Nephron progenitor cell (in vitro differentiated cells): ENCODE results near the gene TBCD.

ENCODE experiments used
- DNase-seq: peaks from one replicate; pipeline ENCODE4 v3.0.0; 2021
- H3K27ac Mint-ChIP-seq: 2 replicates; pipeline ENCODE4 v1.8.0; 2021; ENCODE audit warnings: mild to moderate bottlenecking, moderate library complexity, mixed read lengths
- H3K27me3 Mint-ChIP-seq: 2 replicates; pipeline ENCODE4 v1.8.0; 2021; ENCODE audit warnings: mild to moderate bottlenecking, low read depth, mixed read lengths; ENCODE audit not compliant: poor library complexity
- H3K36me3 Mint-ChIP-seq: 2 replicates; pipeline ENCODE4 v1.8.0; 2021; ENCODE audit warnings: low read depth, mixed read lengths
- H3K4me1 Mint-ChIP-seq: 2 replicates; pipeline ENCODE4 v1.8.0; 2021; ENCODE audit warnings: mixed read lengths
- H3K4me3 Mint-ChIP-seq: 2 replicates; pipeline ENCODE4 v1.8.0; 2021; ENCODE audit warnings: mild to moderate bottlenecking, moderate library complexity, mixed read lengths
- H3K9me3 Mint-ChIP-seq: 2 replicates; pipeline ENCODE4 v1.8.0; 2021; ENCODE audit warnings: mild to moderate bottlenecking, moderate library complexity, mixed read lengths
- TF ChIP-seq, protein P1 (sequence below): fragments of 200-600 bp; sonication (generic); IDR thresholded peaks from 2 replicates; pipeline ENCODE4 v1.5.0; 2021; ENCODE audit warnings: antibody characterized with exemption

Gene TBCD

DNA sequence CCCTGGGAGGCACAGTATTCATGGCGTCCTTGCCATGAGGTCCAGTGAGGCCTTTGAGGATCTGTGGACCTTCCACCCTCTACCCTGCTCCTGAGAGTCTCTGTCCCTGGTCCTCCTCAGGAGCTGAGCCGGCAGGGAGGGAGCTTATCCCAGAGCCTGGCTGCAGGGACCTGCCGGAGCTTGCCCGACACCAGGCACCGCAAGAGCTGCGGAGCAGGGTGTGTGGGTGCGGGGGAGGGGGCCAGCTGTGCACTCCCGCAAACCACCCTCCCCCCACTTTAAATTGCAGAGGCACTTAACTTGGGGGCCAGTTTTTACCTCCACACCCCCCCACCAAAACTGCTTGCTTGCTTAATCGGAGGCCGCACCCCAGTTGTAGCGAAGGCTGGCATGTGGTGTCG is 88.6 kb downstream of the TBCD start:
- TF ChIP-seq, protein P1, sequence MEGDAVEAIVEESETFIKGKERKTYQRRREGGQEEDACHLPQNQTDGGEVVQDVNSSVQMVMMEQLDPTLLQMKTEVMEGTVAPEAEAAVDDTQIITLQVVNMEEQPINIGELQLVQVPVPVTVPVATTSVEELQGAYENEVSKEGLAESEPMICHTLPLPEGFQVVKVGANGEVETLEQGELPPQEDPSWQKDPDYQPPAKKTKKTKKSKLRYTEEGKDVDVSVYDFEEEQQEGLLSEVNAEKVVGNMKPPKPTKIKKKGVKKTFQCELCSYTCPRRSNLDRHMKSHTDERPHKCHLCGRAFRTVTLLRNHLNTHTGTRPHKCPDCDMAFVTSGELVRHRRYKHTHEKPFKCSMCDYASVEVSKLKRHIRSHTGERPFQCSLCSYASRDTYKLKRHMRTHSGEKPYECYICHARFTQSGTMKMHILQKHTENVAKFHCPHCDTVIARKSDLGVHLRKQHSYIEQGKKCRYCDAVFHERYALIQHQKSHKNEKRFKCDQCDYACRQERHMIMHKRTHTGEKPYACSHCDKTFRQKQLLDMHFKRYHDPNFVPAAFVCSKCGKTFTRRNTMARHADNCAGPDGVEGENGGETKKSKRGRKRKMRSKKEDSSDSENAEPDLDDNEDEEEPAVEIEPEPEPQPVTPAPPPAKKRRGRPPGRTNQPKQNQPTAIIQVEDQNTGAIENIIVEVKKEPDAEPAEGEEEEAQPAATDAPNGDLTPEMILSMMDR, result no peak
- Mint-ChIP-seq H3K27ac (no peak overlapping the region), H3K9me3 (no peaks in the 10 kb centered on the region), H3K36me3 (peaks cover 11% of the 10 kb centered on the region), H3K4me1 (peaks cover 80% of the 10 kb centered on the region), H3K4me3 (no peak overlapping the region), H3K27me3 (peaks cover 6% of the 10 kb centered on the region)
- DNase-seq, result no peak

DNA sequence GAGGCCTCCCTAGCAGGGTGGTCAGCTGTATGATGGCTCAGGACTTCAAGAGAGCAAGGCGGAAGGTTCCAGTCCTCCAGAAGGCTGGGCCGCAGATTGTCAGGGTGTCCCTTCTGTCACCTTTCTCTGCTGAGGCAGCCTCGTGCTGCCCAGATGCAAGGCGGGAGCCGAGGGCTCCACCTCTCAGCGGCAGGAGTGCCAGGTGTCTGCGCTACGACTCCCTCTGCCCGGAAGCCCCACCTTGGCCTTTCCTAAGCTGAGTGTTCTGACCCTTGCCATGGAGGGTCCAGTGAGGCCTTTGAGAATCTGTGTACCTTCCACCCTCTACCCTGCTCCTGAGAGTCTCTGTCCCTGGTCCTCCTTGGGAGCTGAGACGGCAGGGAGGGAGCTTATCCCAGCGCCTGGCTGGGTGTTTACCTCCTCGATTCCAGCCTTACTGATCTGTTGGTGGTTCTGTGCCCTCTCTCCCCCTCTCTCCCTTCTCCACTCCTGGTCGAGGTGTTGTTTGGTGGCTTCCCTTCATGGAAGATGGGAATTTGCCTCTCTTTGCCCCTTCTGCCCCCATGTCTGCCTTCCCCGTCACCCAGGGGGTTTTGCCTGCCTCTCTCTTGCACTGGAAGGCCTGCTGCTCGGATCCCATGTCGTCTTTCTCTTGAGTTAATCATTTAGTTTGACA is 90.2 kb downstream of the TBCD start:
- peaks cover 74% of the 10 kb centered on the region for H3K4me1 Mint-ChIP-seq
- peaks cover 6% of the 10 kb centered on the region for H3K36me3 Mint-ChIP-seq
- H3K4me3 Mint-ChIP-seq, result no peak overlapping the region
- no peak for DNase-seq
- H3K9me3 Mint-ChIP-seq, result no peaks in the 10 kb centered on the region
- peaks cover 3% of the 10 kb centered on the region for H3K27me3 Mint-ChIP-seq
- TF ChIP-seq, protein P1, result no peak
- peak overlapping the region; percentile 98 for H3K27ac Mint-ChIP-seq

DNA sequence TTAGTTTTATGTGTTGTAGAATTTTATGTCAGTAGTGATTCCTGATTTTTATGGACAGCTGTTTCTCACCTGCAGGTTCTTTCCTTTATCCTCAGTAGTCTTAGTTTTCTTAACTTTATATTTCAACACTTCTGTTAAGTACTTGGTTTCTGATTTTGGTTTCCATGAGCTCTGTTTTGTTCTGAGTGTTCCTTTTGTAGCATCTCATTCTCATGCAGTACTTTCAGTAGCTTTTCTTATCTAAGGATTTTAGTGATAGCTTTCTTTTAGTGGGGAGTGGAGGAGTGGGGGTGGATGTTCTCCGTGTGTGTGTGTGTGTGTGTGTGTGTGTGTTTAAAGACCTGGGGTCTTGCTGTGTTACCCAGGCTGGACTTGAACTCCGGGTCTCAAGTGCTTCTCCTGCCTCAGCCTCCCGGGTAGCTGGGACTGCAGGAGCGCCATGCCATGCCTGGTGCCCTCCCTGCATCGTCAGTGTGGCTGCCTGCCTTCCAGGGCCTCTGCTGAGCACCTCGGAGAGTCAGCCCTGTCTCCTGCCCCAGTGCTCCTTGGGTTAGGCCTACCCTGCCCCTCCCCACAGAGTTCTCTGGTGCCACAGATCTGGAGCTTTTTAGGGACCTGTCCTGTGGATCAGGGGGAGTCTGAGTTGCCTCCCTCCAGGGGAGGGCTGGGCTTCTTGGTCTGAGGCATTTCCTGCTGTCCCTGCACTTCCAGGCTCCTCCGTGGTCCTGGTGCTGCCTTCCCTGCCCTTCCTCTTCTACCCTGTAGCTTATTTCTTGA is 92.2 kb downstream of the TBCD start:
- H3K27ac Mint-ChIP-seq, result peak overlapping the region; percentile 91

DNA sequence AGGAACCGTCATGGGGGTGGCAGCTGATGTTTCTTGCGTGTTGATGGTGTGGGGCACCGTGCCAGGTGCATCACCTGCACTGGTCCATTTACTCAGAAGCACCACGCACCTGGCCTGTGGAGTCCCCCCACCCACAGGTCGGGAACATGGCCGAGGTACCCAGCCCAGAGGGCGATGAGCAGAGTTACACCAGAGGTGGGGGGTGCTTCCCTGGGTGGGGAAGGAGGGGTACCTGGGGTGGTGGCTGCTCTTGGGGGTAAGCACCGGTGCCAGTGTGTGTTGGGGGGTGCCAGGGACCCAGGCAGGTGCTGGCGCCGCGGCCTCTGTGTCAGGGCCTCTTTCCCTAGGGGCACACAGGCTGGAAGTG is 92.9 kb downstream of the TBCD start:
- TF ChIP-seq, protein P1, result no peak
- Mint-ChIP-seq H3K4me1 (peaks cover 75% of the 10 kb centered on the region), H3K27me3 (peaks cover 7% of the 10 kb centered on the region), H3K9me3 (no peaks in the 10 kb centered on the region), H3K4me3 (no peak overlapping the region), H3K27ac (peak overlapping the region; percentile 91), H3K36me3 (peaks cover 22% of the 10 kb centered on the region)
- no peak for DNase-seq

More for the DNA sequence above, 92.2 kb downstream of the TBCD start:
- TF ChIP-seq, protein P1, result no peak
- no peak for DNase-seq
- H3K4me3 Mint-ChIP-seq, result no peak overlapping the region
- H3K4me1 Mint-ChIP-seq, result peaks cover 75% of the 10 kb centered on the region
- H3K9me3 Mint-ChIP-seq, result no peaks in the 10 kb centered on the region
- peaks cover 18% of the 10 kb centered on the region for H3K36me3 Mint-ChIP-seq
- peaks cover 7% of the 10 kb centered on the region for H3K27me3 Mint-ChIP-seq

DNA sequence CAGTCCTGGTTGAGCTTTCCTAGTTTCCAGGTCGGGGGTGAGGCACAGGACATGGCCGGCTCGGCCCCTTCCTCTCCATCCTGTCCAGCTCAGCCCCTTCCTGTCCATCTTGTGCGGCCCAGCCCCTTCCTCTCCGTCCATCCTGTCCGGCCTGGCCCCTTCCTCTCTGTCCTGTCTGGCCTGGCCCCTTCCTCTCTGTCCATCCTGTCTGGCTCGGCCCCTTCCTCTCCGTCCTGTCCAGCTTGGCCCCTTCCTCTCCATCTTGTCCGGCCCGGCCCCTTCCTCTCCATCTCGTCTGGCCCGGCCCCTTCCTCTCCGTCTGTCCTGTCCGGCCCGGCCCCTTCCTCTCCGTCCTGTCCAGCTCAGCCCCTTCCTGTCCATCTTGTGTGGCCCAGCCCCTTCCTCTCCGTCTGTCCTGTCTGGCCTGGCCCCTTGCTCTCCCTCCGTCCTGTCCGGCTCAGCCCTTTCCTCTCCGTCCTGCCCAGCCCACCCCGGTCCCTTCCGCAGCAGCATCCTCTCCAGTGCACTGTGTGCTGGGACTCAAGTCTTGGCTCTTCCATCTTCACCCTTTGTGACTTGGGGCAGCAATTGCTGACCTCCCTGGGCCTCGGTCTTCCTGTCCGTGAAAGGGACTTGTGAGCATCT is 93.4 kb downstream of the TBCD start:
- TF ChIP-seq, protein P1, result no peak
- H3K36me3 Mint-ChIP-seq, result peaks cover 22% of the 10 kb centered on the region
- peak overlapping the region; percentile 84 for H3K27ac Mint-ChIP-seq
- H3K4me3 Mint-ChIP-seq, result no peak overlapping the region
- peaks cover 70% of the 10 kb centered on the region for H3K4me1 Mint-ChIP-seq
- no peaks in the 10 kb centered on the region for H3K9me3 Mint-ChIP-seq
- peaks cover 7% of the 10 kb centered on the region for H3K27me3 Mint-ChIP-seq
- DNase-seq, result no peak
